ENCODE results near the gene PPP1R12B.
"Not testable (repeated sequence)": the region's sequence is repeated elsewhere in the genome, so short reads cannot be mapped to it uniquely, and the experiment has no call there.

The PPP1R12B gene

GRCh38 chr1:202599669-202600431 is 251.4 kb downstream of the PPP1R12B start:
- Histone ChIP-seq H3K27me3 (ENCODE audit: control insufficient read depth, insufficient read depth, low read length, poor library complexity, severe bottlenecking) (no peaks in the 10 kb centered on the region), H3K9me3 (ENCODE audit: control insufficient read depth, low read length) (no peaks in the 10 kb centered on the region), H3K36me3 (ENCODE audit: control insufficient read depth, insufficient read depth, low read length) (no peaks in the 10 kb centered on the region), H3K4me1 (ENCODE audit: control insufficient read depth, insufficient read depth, low read length) (no peaks in the 10 kb centered on the region), H3K4me3 (ENCODE audit: insufficient read depth, low read depth, low read length) (no peak overlapping the region), H3K27ac (ENCODE audit: insufficient read depth, low read depth, low read length, poor library complexity, severe bottlenecking) (no peak overlapping the region)
- WGBS, 2 experiments, result 56 to 65% methylated on average over 16 of the region's 16 CpGs

- H3K36me3 ChIP-seq (ENCODE audit: control insufficient read depth, insufficient read depth, low read length), result no peaks in the 10 kb centered on the region
- H3K27ac ChIP-seq (ENCODE audit: insufficient read depth, low read depth, low read length, poor library complexity, severe bottlenecking), result no peak overlapping the region
- H3K9me3 ChIP-seq (ENCODE audit: control insufficient read depth, low read length), result no peaks in the 10 kb centered on the region
- no peak overlapping the region for H3K4me3 ChIP-seq (ENCODE audit: insufficient read depth, low read depth, low read length)
- H3K4me1 ChIP-seq (ENCODE audit: control insufficient read depth, insufficient read depth, low read length), result no peaks in the 10 kb centered on the region
- 85 to 87% methylated on average over 10 of the region's 10 CpGs for WGBS, 2 experiments
- H3K27me3 ChIP-seq (ENCODE audit: control insufficient read depth, insufficient read depth, low read length, poor library complexity, severe bottlenecking), result no peaks in the 10 kb centered on the region
These were observed 252.0 kb downstream of the PPP1R12B start for GRCh38 chr1:202600432-202601041.

GRCh38 chr1:202603435-202603834 is 254.9 kb downstream of the PPP1R12B start:
- H3K27ac ChIP-seq (ENCODE audit: insufficient read depth, low read depth, low read length, poor library complexity, severe bottlenecking), result no peak overlapping the region
- H3K9me3 ChIP-seq (ENCODE audit: control insufficient read depth, low read length), result no peaks in the 10 kb centered on the region
- no peak overlapping the region for H3K4me3 ChIP-seq (ENCODE audit: insufficient read depth, low read depth, low read length)
- H3K36me3 ChIP-seq (ENCODE audit: control insufficient read depth, insufficient read depth, low read length), result no peaks in the 10 kb centered on the region
- no peaks in the 10 kb centered on the region for H3K27me3 ChIP-seq (ENCODE audit: control insufficient read depth, insufficient read depth, low read length, poor library complexity, severe bottlenecking)
- 93 to 100% methylated on average over 1 to 2 of the region's 2 CpGs for WGBS, 2 experiments
- H3K4me1 ChIP-seq (ENCODE audit: control insufficient read depth, insufficient read depth, low read length), result no peaks in the 10 kb centered on the region

GRCh38 chr1:202605515-202605914 is 257.0 kb downstream of the PPP1R12B start:
- no peaks in the 10 kb centered on the region for H3K9me3 ChIP-seq (ENCODE audit: control insufficient read depth, low read length)
- H3K36me3 ChIP-seq (ENCODE audit: control insufficient read depth, insufficient read depth, low read length), result no peaks in the 10 kb centered on the region
- H3K27ac ChIP-seq (ENCODE audit: insufficient read depth, low read depth, low read length, poor library complexity, severe bottlenecking), result no peak overlapping the region
- no peaks in the 10 kb centered on the region for H3K27me3 ChIP-seq (ENCODE audit: control insufficient read depth, insufficient read depth, low read length, poor library complexity, severe bottlenecking)
- WGBS, 2 experiments, result 86 to 92% methylated on average over 5 of the region's 5 CpGs
- no peak overlapping the region for H3K4me3 ChIP-seq (ENCODE audit: insufficient read depth, low read depth, low read length)
- H3K4me1 ChIP-seq (ENCODE audit: control insufficient read depth, insufficient read depth, low read length), result no peaks in the 10 kb centered on the region

- not testable (repeated sequence) for H3K4me3 ChIP-seq (ENCODE audit: insufficient read depth, low read depth, low read length); H3K27ac ChIP-seq (ENCODE audit: insufficient read depth, low read depth, low read length, poor library complexity, severe bottlenecking); H3K4me1 ChIP-seq (ENCODE audit: control insufficient read depth, insufficient read depth, low read length); H3K9me3 ChIP-seq (ENCODE audit: control insufficient read depth, low read length); H3K27me3 ChIP-seq (ENCODE audit: control insufficient read depth, insufficient read depth, low read length, poor library complexity, severe bottlenecking); H3K36me3 ChIP-seq (ENCODE audit: control insufficient read depth, insufficient read depth, low read length)
- WGBS, 2 experiments, result 99 to 100% methylated on average over 2 to 3 of the region's 3 CpGs
These were observed 263.5 kb downstream of the PPP1R12B start for GRCh38 chr1:202612036-202612435.

GRCh38 chr1:202613571-202613970 is 265.1 kb downstream of the PPP1R12B start:
- Histone ChIP-seq H3K27me3 (ENCODE audit: control insufficient read depth, insufficient read depth, low read length, poor library complexity, severe bottlenecking) (no peaks in the 10 kb centered on the region), H3K9me3 (ENCODE audit: control insufficient read depth, low read length) (no peaks in the 10 kb centered on the region), H3K36me3 (ENCODE audit: control insufficient read depth, insufficient read depth, low read length) (no peaks in the 10 kb centered on the region), H3K4me3 (ENCODE audit: insufficient read depth, low read depth, low read length) (no peak overlapping the region), H3K4me1 (ENCODE audit: control insufficient read depth, insufficient read depth, low read length) (peaks cover 3% of the 10 kb centered on the region), H3K27ac (ENCODE audit: insufficient read depth, low read depth, low read length, poor library complexity, severe bottlenecking) (no peak overlapping the region)
- WGBS, 2 experiments, result 76 to 81% methylated on average over 4 of the region's 4 CpGs

GRCh38 chr1:202614363-202615207 is 266.1 kb downstream of the PPP1R12B start:
- H3K27me3 ChIP-seq (ENCODE audit: control insufficient read depth, insufficient read depth, low read length, poor library complexity, severe bottlenecking); H3K9me3 ChIP-seq (ENCODE audit: control insufficient read depth, low read length); H3K27ac ChIP-seq (ENCODE audit: insufficient read depth, low read depth, low read length, poor library complexity, severe bottlenecking); H3K4me1 ChIP-seq (ENCODE audit: control insufficient read depth, insufficient read depth, low read length); H3K36me3 ChIP-seq (ENCODE audit: control insufficient read depth, insufficient read depth, low read length); H3K4me3 ChIP-seq (ENCODE audit: insufficient read depth, low read depth, low read length): not testable (repeated sequence)
- 93 to 94% methylated on average over 11 of the region's 11 CpGs for WGBS, 2 experiments

- not testable (repeated sequence) for H3K9me3 ChIP-seq (ENCODE audit: control insufficient read depth, low read length); H3K27me3 ChIP-seq (ENCODE audit: control insufficient read depth, insufficient read depth, low read length, poor library complexity, severe bottlenecking); H3K4me3 ChIP-seq (ENCODE audit: insufficient read depth, low read depth, low read length); H3K27ac ChIP-seq (ENCODE audit: insufficient read depth, low read depth, low read length, poor library complexity, severe bottlenecking); H3K4me1 ChIP-seq (ENCODE audit: control insufficient read depth, insufficient read depth, low read length); H3K36me3 ChIP-seq (ENCODE audit: control insufficient read depth, insufficient read depth, low read length)
- 95 to 98% methylated on average over 1 of the region's 1 CpG for WGBS, 2 experiments
These were observed 266.7 kb downstream of the PPP1R12B start for GRCh38 chr1:202615208-202615500.

GRCh38 chr1:202615501-202616354 is 267.2 kb downstream of the PPP1R12B start:
- H3K4me3 ChIP-seq (ENCODE audit: insufficient read depth, low read depth, low read length), result no peak overlapping the region
- H3K9me3 ChIP-seq (ENCODE audit: control insufficient read depth, low read length), result no peaks in the 10 kb centered on the region
- peaks cover 3% of the 10 kb centered on the region for H3K4me1 ChIP-seq (ENCODE audit: control insufficient read depth, insufficient read depth, low read length)
- H3K27ac ChIP-seq (ENCODE audit: insufficient read depth, low read depth, low read length, poor library complexity, severe bottlenecking), result no peak overlapping the region
- H3K36me3 ChIP-seq (ENCODE audit: control insufficient read depth, insufficient read depth, low read length), result no peaks in the 10 kb centered on the region
- no peaks in the 10 kb centered on the region for H3K27me3 ChIP-seq (ENCODE audit: control insufficient read depth, insufficient read depth, low read length, poor library complexity, severe bottlenecking)
- WGBS, 2 experiments, result 86 to 88% methylated on average over 11 of the region's 11 CpGs

Data from ectodermal cell (in vitro differentiated cells).